GM19240 (cell line): Measurements from ENCODE around the gene ATXN8OS.
"Not testable (repeated sequence)": the region's sequence is repeated elsewhere in the genome, so short reads cannot be mapped to it uniquely, and the experiment has no call there.

Source experiments
- DNase-seq: peaks from one replicate; pipeline ENCODE4 v3.0.0; 2011; ENCODE audit warnings: low spot score; ENCODE audit not compliant: insufficient read length

Gene ATXN8OS

DNA sequence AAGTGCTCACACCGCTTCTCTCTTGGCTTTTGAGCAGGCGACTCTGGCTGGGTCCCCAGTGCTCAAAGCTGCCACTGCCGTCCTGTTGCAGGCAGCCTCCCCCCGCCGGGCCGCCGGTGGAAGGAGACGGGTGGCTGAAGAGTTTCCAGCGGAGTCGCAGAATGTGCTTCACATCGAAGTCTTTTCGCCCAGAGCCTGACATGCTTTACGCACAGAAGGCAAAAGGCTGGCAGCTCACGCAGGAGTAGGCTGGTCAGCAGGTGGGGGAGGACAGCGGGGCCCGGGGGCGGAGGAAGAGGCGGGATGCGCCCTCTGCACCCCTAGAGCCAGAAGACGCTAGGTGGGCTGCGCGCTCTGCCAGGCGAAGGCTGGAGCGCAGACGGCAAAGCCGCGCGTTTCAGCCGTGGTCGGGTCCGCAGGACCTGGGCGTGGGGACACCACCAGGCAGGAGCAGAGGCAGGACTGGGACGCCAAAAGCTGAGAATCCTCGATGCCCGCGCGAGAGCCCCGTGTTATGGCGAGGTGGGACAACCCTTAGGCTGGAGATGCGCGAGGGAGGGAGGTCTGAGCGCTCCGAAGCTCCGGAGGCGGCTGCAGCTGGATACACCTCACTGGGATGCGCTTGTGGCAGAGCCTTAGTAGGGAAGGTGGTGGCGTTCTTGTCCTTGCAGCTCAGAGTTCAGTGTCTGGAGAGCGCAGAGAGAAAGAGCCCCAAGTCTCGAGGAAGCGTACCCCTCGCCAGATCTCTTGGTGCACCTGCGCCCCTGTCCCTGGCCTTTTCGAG is at the start of gene ATXN8OS:
Gene ATXN8OS (plus strand): TSS at position 329 of the 784 bp plus-strand sequence.
- no peak for DNase-seq

DNA sequence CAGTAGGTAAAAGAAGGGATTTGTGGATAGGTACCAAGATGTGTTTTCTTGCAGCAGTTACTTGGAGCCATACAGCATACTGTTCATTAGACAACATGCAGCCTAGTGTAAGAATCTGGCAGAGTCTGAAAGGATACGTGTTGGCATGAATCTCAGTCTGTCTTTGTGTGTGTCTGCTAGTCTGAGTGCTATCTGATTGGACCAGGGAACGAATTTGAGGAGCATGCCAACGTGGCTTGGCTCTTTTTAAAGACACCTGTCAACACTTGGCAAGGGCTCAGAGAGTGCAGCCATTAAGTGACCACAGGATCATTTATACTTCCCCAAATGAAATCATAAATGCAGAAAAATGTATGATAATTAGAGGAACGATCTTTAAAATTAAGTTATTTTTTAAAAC is 27.6 kb upstream of the ATXN8OS start:
- no peak for DNase-seq

DNA sequence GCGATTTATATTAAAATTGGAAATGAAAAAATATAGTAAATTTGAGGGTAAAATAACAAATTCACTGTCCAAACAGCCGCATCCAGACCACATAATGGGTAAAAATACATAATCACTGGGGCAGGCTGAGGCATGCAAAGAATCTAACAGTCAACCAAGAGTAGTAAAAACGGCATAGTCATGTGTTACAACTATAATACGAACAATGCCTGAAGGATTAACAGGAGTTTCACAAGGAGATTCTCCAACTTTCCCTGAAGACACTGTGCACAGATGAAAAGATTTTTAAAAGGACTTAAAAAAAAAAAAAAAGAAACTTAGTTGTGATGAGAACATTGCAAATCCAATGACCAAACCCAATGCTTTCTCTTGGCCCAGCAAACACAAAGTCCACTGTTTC is 20.4 kb upstream of the ATXN8OS start:
- DNase-seq, result no peak

DNA sequence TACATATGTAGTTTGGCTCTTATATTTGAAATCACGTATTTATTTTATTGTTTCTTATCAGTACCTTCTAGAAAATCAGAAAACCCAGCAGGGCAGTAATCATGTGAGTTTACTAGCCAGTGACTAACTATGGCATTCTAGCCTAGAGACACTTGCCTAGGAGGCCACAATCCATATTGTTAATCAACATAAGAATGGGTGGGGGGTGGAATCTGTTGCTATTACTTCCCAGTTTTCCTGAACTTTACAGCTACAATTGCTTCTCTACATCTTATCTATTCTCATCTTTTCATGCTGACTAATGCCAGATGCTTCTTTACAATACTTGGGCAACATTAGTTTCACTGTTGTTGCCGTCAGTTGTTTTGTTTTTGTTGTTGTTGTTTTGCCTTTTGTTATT is 18.7 kb upstream of the ATXN8OS start:
- no peak for DNase-seq

DNA sequence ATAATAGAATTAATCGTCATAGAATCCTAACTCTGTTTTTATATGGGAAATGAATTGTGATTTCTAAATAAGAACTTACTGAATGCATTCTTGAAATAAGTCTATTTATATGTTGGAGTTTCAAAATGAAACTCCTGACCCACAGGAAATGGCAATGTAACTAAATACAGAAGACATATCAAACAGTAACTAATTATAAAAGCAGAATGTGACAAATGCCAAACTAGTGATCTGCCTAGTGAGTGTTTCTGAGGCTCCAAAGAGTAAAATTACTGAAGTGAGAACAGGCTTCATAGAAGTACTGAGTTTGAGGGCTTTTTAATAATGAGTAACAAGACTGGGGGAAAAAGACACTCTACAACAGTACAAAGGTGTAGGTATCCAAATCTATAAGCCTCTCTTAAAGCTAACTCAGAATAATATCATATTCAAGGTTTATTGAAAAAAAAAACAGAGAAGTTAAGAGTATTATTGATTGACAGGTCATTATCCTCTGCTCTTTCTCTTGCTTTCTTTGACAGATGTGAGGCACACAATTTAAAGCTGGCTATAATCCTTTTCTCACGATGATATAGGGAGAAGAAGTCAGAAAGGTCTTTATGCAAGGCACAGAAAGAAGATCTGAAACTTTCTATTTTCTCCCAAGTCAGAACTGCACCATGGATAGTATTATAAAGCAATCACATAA is 17.4 kb upstream of the ATXN8OS start:
- no peak for DNase-seq

DNA sequence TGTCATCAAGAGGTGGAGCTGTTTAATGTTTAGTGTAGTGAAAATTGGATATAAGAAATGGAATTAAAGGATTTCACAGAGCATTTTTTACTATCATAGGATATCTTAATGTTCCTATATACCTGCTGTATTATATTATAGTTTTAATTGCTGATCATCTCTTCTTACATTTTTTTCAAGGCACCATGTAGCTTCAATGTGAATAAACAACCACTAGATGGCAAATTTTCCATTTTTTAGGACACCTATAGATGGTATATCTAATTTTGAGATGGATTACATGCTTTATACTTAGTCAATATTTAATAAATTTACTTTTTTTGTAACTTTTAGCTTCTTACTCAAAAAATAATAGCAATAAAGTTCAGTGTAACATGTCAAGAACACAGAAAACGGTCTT is 9.0 kb upstream of the ATXN8OS start:
- no peak for DNase-seq

DNA sequence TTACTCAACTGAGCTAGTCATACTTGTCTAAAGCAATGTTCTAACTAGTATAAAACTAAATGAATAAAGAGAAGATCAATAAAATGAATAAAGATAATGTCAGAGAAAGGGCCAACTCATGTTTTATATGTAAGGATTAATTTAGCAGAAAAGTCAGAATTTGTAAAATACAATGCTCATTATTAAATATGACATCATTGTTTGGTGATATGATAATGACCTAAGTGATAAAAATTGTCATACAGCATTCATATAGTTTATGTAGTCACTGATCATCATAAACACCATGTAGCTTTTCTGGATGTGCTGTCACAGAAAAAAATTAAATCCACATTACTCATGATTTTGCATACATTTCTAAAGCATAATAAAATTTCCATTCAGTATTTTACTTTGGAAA is 3.1 kb upstream of the ATXN8OS start:
- no peak for DNase-seq

DNA sequence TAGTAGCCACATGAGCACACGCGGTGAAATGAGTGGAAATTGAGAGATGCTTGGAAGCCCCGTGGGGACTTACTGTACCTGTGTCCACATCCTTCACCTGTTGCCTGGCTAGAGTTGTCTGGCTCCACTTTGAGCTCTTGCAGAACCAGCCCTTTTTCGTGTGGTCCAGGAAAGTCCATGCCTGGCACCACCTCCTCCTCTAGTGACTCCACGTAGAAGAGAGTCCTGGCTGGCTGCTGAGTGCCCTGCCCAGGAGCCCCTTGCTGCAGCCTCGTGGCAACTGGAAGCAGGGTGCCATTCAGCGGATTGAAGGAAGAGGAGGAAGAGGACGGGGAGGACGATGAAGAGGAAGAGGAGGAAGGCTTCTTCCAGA is 515 bp upstream of the ATXN8OS start:
- DNase-seq, result no peak

DNA sequence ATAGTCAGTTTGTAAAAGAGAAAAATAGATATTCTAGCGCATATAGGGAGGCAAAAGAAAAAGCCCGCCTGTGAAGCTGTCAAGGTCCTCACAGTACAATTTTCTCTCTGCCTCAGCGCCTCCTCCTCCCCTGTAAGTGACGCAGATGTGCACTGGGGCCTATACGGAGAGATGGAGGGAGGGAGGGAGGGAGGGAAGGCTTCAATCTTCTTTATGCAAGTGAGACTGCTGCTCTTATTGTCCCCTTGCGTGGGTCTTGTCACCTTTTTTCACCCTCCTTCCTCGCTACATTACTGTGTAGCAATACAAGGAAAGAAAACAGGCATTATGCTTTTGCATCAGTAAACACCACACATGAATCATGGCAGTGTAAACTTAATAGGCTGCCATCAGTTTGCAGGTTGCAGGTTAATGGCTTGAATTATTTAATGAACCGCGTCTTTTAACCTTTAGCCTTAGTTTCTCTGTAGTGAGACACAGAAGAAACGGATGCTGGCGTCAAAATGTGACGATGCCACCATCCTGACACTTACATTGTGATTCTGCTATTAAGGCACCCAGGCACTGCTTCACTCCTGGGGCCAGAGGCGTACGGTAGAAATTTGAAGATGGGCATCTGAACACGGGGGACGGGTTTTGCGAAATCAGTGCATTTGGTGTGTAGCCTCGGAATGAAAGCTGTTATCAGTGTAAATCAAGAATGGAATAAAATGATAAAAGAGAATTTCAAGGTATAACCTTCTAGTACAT is 905 bp downstream of the ATXN8OS start, which contains the start of gene KLHL1:
Gene KLHL1 (minus strand): TSS at position 97 of the 750 bp plus-strand sequence. CDS start 753 bp downstream, outside the sequence.
- DNase-seq, result no peak

DNA sequence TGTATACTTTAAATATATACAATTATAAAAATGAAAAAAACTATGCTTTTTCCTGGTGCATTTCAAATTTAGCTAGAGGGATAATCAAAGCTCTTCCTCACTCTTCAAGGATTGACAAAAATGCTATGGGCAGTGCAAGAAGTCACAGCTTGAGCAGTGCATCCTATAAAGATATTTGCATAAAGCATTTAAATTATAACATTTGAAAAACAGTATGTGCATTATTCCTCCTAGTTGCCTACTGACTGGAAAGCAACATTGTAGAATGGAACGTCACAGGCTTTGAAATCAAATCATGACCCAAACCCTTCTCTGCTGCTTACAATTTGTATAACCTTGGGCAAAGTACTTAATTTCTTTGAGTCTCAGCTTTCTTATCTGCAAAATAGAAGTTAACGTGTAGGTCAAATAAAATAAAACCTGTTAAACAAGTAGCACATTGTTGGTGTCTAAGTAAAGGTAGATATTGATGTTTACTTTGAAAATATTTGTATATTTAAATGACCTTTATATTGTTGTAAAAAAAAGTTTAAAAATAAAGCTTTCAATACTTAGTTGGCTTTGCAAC is 9.8 kb downstream of the ATXN8OS start:
- DNase-seq, result no peak

DNA sequence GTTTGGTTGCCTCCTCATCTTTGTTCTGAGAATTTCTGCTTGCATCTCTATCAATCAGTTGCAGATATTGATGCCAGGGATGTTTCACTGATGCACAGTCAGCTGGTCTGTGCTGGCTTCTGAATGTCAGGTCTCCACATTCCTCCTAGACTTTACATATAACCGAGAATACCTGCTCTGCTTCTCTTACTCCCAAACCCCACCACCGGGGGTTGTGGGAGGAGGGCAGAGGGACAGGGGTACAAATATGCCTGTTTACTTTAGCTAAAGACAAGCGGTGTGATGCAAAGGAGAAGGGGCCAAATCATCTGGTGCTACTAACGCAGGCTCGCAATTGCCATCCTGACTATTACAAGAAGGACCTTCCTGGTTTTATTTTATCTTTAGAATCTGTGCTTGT is 18.1 kb downstream of the ATXN8OS start:
- DNase-seq, result no peak

DNA sequence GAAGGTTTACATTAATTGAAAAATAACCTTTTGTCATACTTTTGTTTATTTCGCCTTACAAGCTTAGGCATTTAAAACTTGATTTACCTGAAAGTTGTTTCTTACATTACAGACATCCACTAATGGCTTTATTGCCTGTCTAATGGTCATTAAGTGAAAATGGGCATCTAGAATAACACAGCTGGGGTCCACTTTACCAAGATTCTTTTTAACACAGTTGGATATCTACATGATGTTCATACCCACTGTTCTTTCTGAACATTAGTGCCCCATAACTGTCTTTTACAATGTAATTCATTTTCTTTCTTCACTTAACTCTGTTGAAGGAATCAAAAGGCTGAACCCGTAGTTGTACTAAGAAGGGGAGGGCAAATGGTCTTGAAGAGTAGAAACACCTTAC is 20.5 kb downstream of the ATXN8OS start:
- no peak for DNase-seq

DNA sequence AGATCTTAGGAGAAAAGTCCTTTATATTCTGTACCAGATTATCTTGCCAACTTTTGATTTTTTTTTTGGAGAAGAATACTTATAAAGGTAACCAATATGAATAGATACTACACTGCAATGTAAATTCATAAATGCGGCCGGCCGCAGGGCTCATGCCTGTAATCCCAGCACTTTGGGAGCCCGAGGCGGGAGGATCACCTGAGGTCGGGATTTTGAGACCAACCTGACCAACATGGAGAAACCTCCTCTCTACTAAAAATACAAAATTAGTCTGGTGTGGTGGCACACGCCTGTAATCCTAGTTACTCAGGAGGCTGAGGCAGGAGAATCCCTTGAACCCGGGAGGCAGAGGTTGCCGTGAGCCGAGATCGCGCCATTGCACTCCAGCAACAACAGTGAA is 35.0 kb downstream of the ATXN8OS start:
- DNase-seq, result not testable (repeated sequence)

DNA sequence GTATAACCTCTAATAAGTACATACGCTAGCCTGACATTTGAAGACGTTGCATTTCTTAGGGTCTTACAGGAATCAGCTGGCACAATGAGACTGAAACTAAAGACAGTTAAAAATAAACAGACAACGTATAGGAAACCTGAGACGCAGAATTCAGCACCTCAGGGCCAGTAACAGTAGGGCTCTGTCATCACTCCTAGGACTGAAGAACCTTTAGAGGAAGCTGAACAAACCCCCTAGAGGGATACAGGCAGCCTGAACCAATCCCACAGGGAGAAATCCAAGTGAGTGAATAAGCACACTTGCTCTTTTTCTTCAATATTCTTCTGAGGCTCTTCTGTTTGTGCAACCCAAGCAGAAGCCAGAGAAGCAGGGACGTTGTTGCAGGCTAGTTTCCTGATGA is 54.5 kb downstream of the ATXN8OS start:
- DNase-seq, result no peak

DNA sequence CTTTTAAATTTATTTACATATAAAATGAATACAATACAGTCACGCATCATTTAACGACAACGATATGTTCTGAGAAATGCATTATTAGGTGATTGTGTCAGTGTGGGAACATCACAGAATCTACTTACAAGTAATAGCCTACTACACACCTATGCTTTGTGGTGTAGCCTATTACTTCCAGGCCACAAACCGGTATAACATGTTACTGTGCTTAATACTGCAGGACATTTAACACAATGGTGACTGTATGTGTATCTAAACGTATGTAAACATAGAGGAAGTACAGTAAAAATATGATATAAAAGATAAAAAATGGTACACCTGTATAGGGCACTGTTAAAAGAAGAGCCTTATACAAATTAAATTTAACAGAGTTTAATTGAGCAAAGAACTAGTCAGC is 63.1 kb downstream of the ATXN8OS start:
- no peak for DNase-seq

DNA sequence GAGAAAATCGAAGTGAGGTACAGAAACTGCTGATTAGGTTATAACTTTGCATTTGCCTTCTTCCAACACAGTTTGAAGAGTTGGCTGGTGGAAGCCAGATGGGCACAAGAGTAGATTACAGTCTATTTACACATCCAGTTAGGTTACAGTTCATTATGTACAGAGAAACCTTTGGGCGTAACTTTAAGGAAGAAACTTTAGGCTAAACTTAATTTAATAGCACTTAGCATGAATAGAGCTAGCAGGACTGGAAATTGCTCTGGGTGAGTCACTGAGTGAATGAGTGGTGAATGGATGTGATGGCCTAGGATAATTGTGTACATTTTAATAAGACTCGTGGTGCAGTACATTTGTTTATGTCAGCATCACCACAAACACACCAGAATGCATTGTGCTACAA is 63.5 kb downstream of the ATXN8OS start:
- DNase-seq, result no peak

DNA sequence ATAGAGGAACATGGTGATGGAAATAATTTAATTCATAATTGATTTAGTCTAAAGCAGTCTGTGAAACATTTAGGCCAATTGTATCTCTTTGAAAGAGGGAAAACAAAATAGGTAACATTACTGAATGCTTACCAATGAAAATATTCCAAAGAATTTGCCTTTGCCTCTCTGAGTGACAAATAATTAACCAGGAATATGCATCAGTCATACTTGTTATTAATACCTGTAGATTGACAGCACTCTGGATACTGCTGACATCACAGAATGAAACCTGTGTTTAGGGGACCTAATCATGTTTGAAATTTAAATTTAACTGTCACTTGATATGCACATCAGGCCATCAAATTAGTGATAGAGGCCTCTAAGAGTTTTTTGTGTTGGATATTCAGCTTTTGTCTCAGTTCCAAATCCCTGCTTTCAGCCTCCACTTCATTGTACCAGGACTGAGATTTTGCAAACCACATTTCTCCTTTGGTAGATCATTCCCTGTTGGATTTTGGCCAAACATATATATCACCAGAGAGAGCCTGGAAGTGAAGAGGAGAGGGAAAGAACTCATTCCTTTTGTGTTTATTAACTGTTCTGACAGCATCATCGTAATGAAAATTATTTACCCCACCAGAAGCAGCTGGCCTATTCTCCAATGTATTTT is 65.4 kb downstream of the ATXN8OS start:
- DNase-seq, result no peak

DNA sequence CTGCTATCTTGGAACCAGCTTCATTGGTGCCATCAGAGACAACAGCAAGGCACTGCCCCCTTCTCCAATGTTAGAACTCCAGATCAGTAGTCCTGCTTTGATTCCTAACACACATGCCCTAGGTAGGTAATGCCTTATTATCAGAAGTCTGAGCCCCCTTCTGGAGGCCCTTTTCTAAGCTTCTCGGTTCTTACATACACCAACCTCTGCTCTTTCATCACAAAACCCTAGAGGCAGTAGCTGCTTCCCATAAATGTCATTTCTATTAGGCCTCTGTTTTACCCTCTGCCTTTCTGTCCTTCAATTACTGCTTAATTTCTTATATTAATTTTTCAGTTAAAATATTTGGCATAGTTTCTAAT is 66.0 kb downstream of the ATXN8OS start:
- no peak for DNase-seq

DNA sequence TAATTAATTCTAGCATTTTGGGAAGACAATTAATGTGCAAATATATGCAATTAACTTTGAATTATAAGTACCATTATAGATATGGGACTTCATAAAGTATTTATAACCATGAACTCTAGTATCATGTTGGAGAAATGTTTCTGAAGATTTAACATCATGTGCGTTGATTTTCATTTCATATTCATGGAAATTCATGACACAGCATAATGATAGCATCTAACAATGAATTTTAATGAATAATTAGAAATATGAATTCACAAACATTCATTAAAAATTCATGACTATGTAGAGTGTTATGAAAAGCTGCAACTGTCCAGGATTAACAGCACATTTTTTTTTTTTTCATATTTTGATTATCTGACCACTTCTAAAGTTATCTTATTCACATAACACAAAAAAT is 70.7 kb downstream of the ATXN8OS start:
- no peak for DNase-seq
